SK-N-SH (cell line): ENCODE results near the gene CHCHD6. TPM values are rescaled to one million over a fixed set of nuclear protein-coding genes. Genes with fewer than 3 reads are reported as not detected.

ENCODE experiments used
- CTCF ChIA-PET: fragments of 300-600, 350-600 bp; formaldehyde crosslinking; extraction: SDS; loops from one replicate; lab custom pipeline; 2021; lab: Yijun Ruan, JAX
- POLR2A ChIA-PET: fragments of 350-600 bp; sonication (Branson Sonifier 250); formaldehyde crosslinking; extraction: SDS; loops from one replicate; lab custom pipeline; 2020; ENCODE audit warnings: antibody characterized with exemption, inconsistent platforms; lab: Yijun Ruan, JAX
- DNase-seq: peaks from one replicate; pipeline ENCODE4 v3.0.0; 2012
- H2AFZ ChIP-seq: fragments of 200-600 bp; sonication (generic); 2 replicates; pipeline ENCODE4 v1.8.1; 2016; ENCODE audit warnings: antibody characterized with exemption, mild to moderate bottlenecking, low read depth
- H3F3A ChIP-seq: fragments of 200-600 bp; sonication (generic); replicated peaks from 2 replicates; pipeline ENCODE3; 2016; ENCODE audit warnings: antibody characterized with exemption, mild to moderate bottlenecking; ENCODE audit not compliant: insufficient read depth
- H3K27ac ChIP-seq, 2 experiments: fragments of 200-500 bp in 1 of 2; fragments of 200-600 bp in 1 of 2; sonication (Bioruptor generic) in 1 of 2; sonication (generic), shearing (Covaris generic) in 1 of 2; 2 replicates each; pipeline versions ENCODE4 v1.5.1 to v1.6.1; 2014 to 2016; ENCODE audit warnings: low read depth in 2 of 2, inconsistent platforms in 1 of 2, low read length in 1 of 2, mild to moderate bottlenecking in 1 of 2, mixed read lengths in 1 of 2
- H3K27me3 ChIP-seq: fragments of 200-600 bp; sonication (generic), shearing (Covaris generic); 2 replicates; pipeline ENCODE4 v1.6.1; 2016; ENCODE audit warnings: mixed run types; ENCODE audit not compliant: insufficient read depth
- H3K36me3 ChIP-seq, 2 experiments: fragments of 200-500 bp in 1 of 2; fragments of 200-600 bp in 1 of 2; sonication (Bioruptor generic) in 1 of 2; sonication (generic) in 1 of 2; replicated peaks in 1 of 2; 2 replicates each; pipeline versions ENCODE3 to v1.5.1; 2014 to 2016; ENCODE audit warnings: low read length in 1 of 2, mild to moderate bottlenecking in 1 of 2; ENCODE audit not compliant: insufficient read depth in 2 of 2, control insufficient read depth in 1 of 2
- H3K4me1 ChIP-seq, 2 experiments: fragments of 200-500 bp in 1 of 2; fragments of 200-600 bp in 1 of 2; sonication (Bioruptor generic) in 1 of 2; sonication (generic), shearing (Covaris generic) in 1 of 2; 2 replicates each; pipeline versions ENCODE4 v1.5.1 to v1.6.1; 2014 to 2016; ENCODE audit warnings: low read depth in 1 of 2, low read length in 1 of 2, mixed run types in 1 of 2; ENCODE audit not compliant: insufficient read depth in 2 of 2, control insufficient read depth in 1 of 2
- H3K4me2 ChIP-seq: fragments of 200-600 bp; sonication (generic), shearing (Covaris generic); 2 replicates; pipeline ENCODE4 v1.6.1; 2017; ENCODE audit warnings: mixed run types
- H3K4me3 ChIP-seq, 2 experiments: fragments of 200-500 bp in 1 of 2; fragments of 200-600 bp in 1 of 2; sonication (Bioruptor generic) in 1 of 2; sonication (generic), shearing (Covaris generic) in 1 of 2; 2 replicates each; pipeline versions ENCODE4 v1.5.1 to v1.8.1; 2014 to 2016; ENCODE audit warnings: low read depth in 2 of 2, inconsistent platforms in 1 of 2, low read length in 1 of 2, mild to moderate bottlenecking in 1 of 2, mixed read lengths in 1 of 2, moderate library complexity in 1 of 2
- H3K79me2 ChIP-seq: fragments of 200-600 bp; sonication (generic); 2 replicates; pipeline ENCODE4 v1.8.1; 2017; ENCODE audit warnings: mild to moderate bottlenecking; ENCODE audit not compliant: insufficient read depth
- H3K9ac ChIP-seq: fragments of 200-600 bp; sonication (generic); 2 replicates; pipeline ENCODE4 v1.6.1; 2017; ENCODE audit warnings: mixed run types
- H3K9me2 ChIP-seq: fragments of 200-600 bp; sonication (generic); 2 replicates; pipeline ENCODE4 v1.6.1; 2017; ENCODE audit warnings: mixed run types
- H3K9me3 ChIP-seq: fragments of 200-600 bp; sonication (generic); 2 replicates; pipeline ENCODE4 v1.6.1; 2017; ENCODE audit warnings: mixed run types, mild to moderate bottlenecking, moderate library complexity
- H4K20me1 ChIP-seq: fragments of 200-600 bp; sonication (generic); 2 replicates; pipeline ENCODE4 v1.6.1; 2017; ENCODE audit warnings: mild to moderate bottlenecking, mixed run types; ENCODE audit not compliant: insufficient read depth
- CHD2 ChIP-seq: fragments of 150-350 bp; IDR thresholded peaks from 2 replicates; pipeline ENCODE4 v1.6.1; 2018; ENCODE audit warnings: low read length; ENCODE audit not compliant: partially characterized antibody
- EP300 ChIP-seq, 2 experiments: IDR thresholded peaks; 2 replicates each; pipeline versions ENCODE4 v1.4.0 to v1.6.1; 2012; ENCODE audit warnings: borderline replicate concordance in 1 of 2, low read depth in 1 of 2, low read length in 1 of 2
- GABPA ChIP-seq: IDR thresholded peaks from 2 replicates; pipeline ENCODE4 v1.4.0; 2012; ENCODE audit warnings: low read depth, mild to moderate bottlenecking
- GATA2 ChIP-seq: sonication (generic); formaldehyde crosslinking; IDR thresholded peaks from 2 replicates; pipeline ENCODE4 v1.5.0; 2020; ENCODE audit warnings: mild to moderate bottlenecking, missing genetic modification reagents
- JUND ChIP-seq: IDR thresholded peaks from 2 replicates; pipeline ENCODE4 v1.4.0; 2012
- MEF2A ChIP-seq: IDR thresholded peaks from 2 replicates; pipeline ENCODE4 v1.4.0; 2012; ENCODE audit warnings: low read depth, borderline replicate concordance
- NRF1 ChIP-seq: IDR thresholded peaks from 2 replicates; pipeline ENCODE4 v1.6.1; 2012; ENCODE audit warnings: low read depth, mild to moderate bottlenecking, low read length
- POLR2AphosphoS5 ChIP-seq: IDR thresholded peaks from 2 replicates; pipeline ENCODE4 v1.6.1; 2012; ENCODE audit warnings: low read depth, low read length
- RCOR1 ChIP-seq: fragments of 150-350 bp; IDR thresholded peaks from 2 replicates; pipeline ENCODE4 v1.6.1; 2017; ENCODE audit warnings: antibody characterized with exemption, low read length
- RFX5 ChIP-seq: IDR thresholded peaks from 2 replicates; pipeline ENCODE4 v1.6.1; 2012; ENCODE audit warnings: mild to moderate bottlenecking, improper control_type of control experiment, low read length
- TCF12 ChIP-seq: IDR thresholded peaks from 2 replicates; pipeline ENCODE4 v1.4.0; 2012
- TEAD4 ChIP-seq: IDR thresholded peaks from 2 replicates; pipeline ENCODE4 v1.4.0; 2012; ENCODE audit warnings: mild to moderate bottlenecking, borderline replicate concordance; ENCODE audit not compliant: insufficient read depth
- WGBS: methylation state at CpG from one replicate; pipeline ENCODE4 v1.1.6; 2017; ENCODE audit warnings: low lambda C conversion rate; 5-methylcytosine and 5-hydroxymethylcytosine counted together
- polyA plus RNA-seq, 3 experiments: library from polyadenylated mRNA; depleted of rRNA; stranded (reverse); fragments of >200 nt; gene quantifications; 2 replicates each; pipeline ENCODE4 v1.2.3, GENCODE V29; 2012
- TF ChIP-seq, protein P1 (sequence below): IDR thresholded peaks from 2 replicates; pipeline ENCODE4 v1.4.0; 2012; ENCODE audit warnings: low read depth
- TF ChIP-seq, protein P2 (sequence below): IDR thresholded peaks from 2 replicates; pipeline ENCODE4 v1.6.1; 2012; ENCODE audit warnings: mild to moderate bottlenecking, low read depth, low read length, moderate library complexity
- TF ChIP-seq, protein P3 (sequence below): fragments of 150-350 bp; IDR thresholded peaks from 2 replicates; pipeline ENCODE4 v1.6.1; 2017; ENCODE audit warnings: antibody characterized with exemption, low read length, low read depth, borderline replicate concordance
- TF ChIP-seq, protein P4 (sequence below): fragments of 150-350 bp; IDR thresholded peaks from 2 replicates; pipeline ENCODE4 v1.6.1; 2016; ENCODE audit warnings: mild to moderate bottlenecking, low read depth, low read length

Gene CHCHD6
- polyA plus RNA-seq, 1 of the 3 experiments (the other 2 are of a cell fraction) = 42.5 TPM

DNA sequence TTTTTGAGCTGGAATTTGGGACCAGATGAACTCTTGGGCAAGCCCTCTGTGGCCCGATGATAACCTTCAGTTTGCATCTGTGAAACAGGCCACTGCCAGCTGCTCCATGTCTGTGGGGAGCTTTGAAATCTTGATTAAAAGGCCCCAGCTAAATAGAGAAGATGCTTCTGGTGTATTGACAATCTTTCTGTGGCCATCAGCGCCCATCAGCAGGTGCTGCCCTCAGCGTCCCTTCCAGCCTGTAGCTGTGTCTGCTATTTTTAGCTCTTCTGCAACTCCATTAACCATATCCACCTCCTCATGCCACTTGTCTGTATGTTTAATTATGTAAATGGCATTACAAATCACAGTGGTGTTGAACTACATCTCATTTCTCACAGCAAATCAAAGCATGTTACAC, 54.0 kb downstream of the CHCHD6 start:
- 78% methylated on average over 3 of the region's 3 CpGs for WGBS
- TF ChIP-seq EP300 (IDR thresholded peaks at IDR 0.05; ENCODE audit: borderline replicate concordance in 1 of 2, low read depth in 1 of 2, low read length in 1 of 2) (0 out of 4 replicates have a peak, but pooled peaks of 1 of the 2 experiments have one; percentile 57), RCOR1 (peak; percentile 72; the same call in 1 of the 2 replicates), GATA2 (peak; percentile 73)
- TF ChIP-seq, protein P1, sequence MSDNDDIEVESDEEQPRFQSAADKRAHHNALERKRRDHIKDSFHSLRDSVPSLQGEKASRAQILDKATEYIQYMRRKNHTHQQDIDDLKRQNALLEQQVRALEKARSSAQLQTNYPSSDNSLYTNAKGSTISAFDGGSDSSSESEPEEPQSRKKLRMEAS = no peak
- peak overlapping the region in 1 of 2 experiments; percentile 41; a peak in 2 of 4 replicates for H3K27ac ChIP-seq

GRCh38 chr3:126758882-126759281, 54.8 kb downstream of the CHCHD6 start:
- H3K27me3 ChIP-seq = no peaks in the 10 kb centered on the region
- peaks cover 0 to 15% of the 10 kb centered on the region in 2 experiments; a peak in 2 of 4 replicates for H3K4me1 ChIP-seq
- TF ChIP-seq NRF1 = no peak
- TF ChIP-seq MEF2A = no peak
- no peak for TF ChIP-seq GABPA
- no peak for TF ChIP-seq JUND
- no peak for TF ChIP-seq CHD2
- TF ChIP-seq, protein P1 = no peak
- no peak for TF ChIP-seq TCF12
- TF ChIP-seq, protein P2, sequence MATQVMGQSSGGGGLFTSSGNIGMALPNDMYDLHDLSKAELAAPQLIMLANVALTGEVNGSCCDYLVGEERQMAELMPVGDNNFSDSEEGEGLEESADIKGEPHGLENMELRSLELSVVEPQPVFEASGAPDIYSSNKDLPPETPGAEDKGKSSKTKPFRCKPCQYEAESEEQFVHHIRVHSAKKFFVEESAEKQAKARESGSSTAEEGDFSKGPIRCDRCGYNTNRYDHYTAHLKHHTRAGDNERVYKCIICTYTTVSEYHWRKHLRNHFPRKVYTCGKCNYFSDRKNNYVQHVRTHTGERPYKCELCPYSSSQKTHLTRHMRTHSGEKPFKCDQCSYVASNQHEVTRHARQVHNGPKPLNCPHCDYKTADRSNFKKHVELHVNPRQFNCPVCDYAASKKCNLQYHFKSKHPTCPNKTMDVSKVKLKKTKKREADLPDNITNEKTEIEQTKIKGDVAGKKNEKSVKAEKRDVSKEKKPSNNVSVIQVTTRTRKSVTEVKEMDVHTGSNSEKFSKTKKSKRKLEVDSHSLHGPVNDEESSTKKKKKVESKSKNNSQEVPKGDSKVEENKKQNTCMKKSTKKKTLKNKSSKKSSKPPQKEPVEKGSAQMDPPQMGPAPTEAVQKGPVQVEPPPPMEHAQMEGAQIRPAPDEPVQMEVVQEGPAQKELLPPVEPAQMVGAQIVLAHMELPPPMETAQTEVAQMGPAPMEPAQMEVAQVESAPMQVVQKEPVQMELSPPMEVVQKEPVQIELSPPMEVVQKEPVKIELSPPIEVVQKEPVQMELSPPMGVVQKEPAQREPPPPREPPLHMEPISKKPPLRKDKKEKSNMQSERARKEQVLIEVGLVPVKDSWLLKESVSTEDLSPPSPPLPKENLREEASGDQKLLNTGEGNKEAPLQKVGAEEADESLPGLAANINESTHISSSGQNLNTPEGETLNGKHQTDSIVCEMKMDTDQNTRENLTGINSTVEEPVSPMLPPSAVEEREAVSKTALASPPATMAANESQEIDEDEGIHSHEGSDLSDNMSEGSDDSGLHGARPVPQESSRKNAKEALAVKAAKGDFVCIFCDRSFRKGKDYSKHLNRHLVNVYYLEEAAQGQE = no peak
- TF ChIP-seq, protein P3, sequence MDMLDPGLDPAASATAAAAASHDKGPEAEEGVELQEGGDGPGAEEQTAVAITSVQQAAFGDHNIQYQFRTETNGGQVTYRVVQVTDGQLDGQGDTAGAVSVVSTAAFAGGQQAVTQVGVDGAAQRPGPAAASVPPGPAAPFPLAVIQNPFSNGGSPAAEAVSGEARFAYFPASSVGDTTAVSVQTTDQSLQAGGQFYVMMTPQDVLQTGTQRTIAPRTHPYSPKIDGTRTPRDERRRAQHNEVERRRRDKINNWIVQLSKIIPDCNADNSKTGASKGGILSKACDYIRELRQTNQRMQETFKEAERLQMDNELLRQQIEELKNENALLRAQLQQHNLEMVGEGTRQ = no peak
- no peak for TF ChIP-seq RFX5
- TF ChIP-seq EP300 (IDR thresholded peaks at IDR 0.05; ENCODE audit: borderline replicate concordance in 1 of 2, low read depth in 1 of 2, low read length in 1 of 2) = no peak
- no peak for TF ChIP-seq POLR2AphosphoS5
- TF ChIP-seq TEAD4 = no peak
- TF ChIP-seq, protein P4, sequence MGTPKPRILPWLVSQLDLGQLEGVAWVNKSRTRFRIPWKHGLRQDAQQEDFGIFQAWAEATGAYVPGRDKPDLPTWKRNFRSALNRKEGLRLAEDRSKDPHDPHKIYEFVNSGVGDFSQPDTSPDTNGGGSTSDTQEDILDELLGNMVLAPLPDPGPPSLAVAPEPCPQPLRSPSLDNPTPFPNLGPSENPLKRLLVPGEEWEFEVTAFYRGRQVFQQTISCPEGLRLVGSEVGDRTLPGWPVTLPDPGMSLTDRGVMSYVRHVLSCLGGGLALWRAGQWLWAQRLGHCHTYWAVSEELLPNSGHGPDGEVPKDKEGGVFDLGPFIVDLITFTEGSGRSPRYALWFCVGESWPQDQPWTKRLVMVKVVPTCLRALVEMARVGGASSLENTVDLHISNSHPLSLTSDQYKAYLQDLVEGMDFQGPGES = no peak
- ChIA-PET CTCF (interaction anchor here (0.9 to 18.0 kb wide), 7 partner anchors 10 to 789 kb away, joined by 3 to 172 read pairs (median 6); no protein-coding TSS in a partner anchor), POLR2A (no interaction called here)
- H3K9me2 ChIP-seq = no peaks in the 10 kb centered on the region
- no peak for DNase-seq
- no peak overlapping the region for H3K4me3 ChIP-seq
- H3K36me3 ChIP-seq = no peaks in the 10 kb centered on the region
- no peaks in the 10 kb centered on the region for H3F3A ChIP-seq
- H3K4me2 ChIP-seq = no peak overlapping the region
- H3K9ac ChIP-seq = no peak overlapping the region
- no peaks in the 10 kb centered on the region for H3K79me2 ChIP-seq
- no peak overlapping the region for H3K27ac ChIP-seq
- no peaks in the 10 kb centered on the region for H3K9me3 ChIP-seq
- no peaks in the 10 kb centered on the region for H4K20me1 ChIP-seq
- 100% methylated on average over 4 of the region's 4 CpGs for WGBS
- H2AFZ ChIP-seq = no peak overlapping the region

More for the DNA sequence above, 54.0 kb downstream of the CHCHD6 start:
- Histone ChIP-seq H3K36me3 (no peaks in the 10 kb centered on the region), H3K79me2 (no peaks in the 10 kb centered on the region), H3K9me2 (no peaks in the 10 kb centered on the region), H4K20me1 (no peaks in the 10 kb centered on the region), H3K27me3 (no peaks in the 10 kb centered on the region), H3K4me2 (no peak overlapping the region), H3K9me3 (no peaks in the 10 kb centered on the region), H3K4me1 (peaks cover 0 to 18% of the 10 kb centered on the region in 2 experiments; a peak in 2 of 4 replicates), H3K4me3 (no peak overlapping the region), H2AFZ (no peak overlapping the region), H3F3A (no peaks in the 10 kb centered on the region), H3K9ac (no peak overlapping the region)
- ChIA-PET CTCF (interaction anchor here (0.7 to 18.0 kb wide), 13 partner anchors 9 to 790 kb away, joined by 3 to 172 read pairs (median 6); partner anchors contain the start of gene PLXNA1), POLR2A (no interaction called here)
- peak; percentile 52 for DNase-seq
